ENCODE results near the gene CYB561. TPM values are rescaled to one million over a fixed set of nuclear protein-coding genes. Genes with fewer than 3 reads are reported as not detected.

CYB561 gene
- total RNA-seq, 1 experiment from 2014 or later, result 40.1 TPM

DNA sequence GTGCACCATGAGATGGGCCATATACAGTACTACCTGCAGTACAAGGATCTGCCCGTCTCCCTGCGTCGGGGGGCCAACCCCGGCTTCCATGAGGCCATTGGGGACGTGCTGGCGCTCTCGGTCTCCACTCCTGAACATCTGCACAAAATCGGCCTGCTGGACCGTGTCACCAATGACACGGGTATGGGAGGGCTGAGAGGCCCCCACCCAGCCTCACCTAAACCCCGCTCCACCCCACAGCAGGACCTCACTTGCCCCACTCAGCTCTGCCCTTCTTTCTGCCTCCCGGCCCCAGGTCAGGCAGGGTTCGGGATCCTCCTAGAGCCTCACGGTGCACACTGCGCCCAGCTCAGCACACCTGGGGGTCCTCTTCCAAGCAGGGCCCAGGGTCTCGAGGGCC, 36.4 kb upstream of the CYB561 start:
- intact Hi-C loops (cut with micrococcal nuclease; ENCODE audit: unreplicated experiment), result no loop called here

DNA sequence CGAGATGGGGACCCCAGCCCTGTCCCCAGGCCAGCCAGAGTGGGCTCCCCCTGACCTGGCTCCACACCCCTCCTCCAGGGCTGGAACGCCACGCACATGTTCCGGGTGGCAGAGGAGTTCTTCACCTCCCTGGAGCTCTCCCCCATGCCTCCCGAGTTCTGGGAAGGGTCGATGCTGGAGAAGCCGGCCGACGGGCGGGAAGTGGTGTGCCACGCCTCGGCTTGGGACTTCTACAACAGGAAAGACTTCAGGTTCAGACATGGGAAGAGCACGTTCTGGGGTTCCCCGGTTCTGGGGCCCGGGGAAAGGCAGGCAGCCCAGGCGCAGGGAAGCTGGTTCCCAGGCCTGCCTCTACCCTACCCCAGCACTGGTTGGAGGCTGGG, 35.4 kb upstream of the CYB561 start:
- no peak for TF ChIP-seq SIN3A (IDR thresholded peaks at IDR 0.05; ENCODE audit: borderline replicate concordance, insufficient read depth, low read depth, low read length)
- TF ChIP-seq, protein P1, sequence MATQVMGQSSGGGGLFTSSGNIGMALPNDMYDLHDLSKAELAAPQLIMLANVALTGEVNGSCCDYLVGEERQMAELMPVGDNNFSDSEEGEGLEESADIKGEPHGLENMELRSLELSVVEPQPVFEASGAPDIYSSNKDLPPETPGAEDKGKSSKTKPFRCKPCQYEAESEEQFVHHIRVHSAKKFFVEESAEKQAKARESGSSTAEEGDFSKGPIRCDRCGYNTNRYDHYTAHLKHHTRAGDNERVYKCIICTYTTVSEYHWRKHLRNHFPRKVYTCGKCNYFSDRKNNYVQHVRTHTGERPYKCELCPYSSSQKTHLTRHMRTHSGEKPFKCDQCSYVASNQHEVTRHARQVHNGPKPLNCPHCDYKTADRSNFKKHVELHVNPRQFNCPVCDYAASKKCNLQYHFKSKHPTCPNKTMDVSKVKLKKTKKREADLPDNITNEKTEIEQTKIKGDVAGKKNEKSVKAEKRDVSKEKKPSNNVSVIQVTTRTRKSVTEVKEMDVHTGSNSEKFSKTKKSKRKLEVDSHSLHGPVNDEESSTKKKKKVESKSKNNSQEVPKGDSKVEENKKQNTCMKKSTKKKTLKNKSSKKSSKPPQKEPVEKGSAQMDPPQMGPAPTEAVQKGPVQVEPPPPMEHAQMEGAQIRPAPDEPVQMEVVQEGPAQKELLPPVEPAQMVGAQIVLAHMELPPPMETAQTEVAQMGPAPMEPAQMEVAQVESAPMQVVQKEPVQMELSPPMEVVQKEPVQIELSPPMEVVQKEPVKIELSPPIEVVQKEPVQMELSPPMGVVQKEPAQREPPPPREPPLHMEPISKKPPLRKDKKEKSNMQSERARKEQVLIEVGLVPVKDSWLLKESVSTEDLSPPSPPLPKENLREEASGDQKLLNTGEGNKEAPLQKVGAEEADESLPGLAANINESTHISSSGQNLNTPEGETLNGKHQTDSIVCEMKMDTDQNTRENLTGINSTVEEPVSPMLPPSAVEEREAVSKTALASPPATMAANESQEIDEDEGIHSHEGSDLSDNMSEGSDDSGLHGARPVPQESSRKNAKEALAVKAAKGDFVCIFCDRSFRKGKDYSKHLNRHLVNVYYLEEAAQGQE (IDR thresholded peaks at IDR 0.05; ENCODE audit: insufficient read depth in 1 of 2, low read depth in 2 of 2, low read length in 1 of 2), result no peak
- TF ChIP-seq TCF7L2 (IDR thresholded peaks at IDR 0.05; ENCODE audit: low read depth, low read length), result no peak
- no peak for TF ChIP-seq CTCF (IDR thresholded peaks at IDR 0.05)
- TF ChIP-seq POLR2AphosphoS5 (IDR thresholded peaks at IDR 0.05; ENCODE audit: low read depth, low read length), result no peak
- ATAC-seq (no peak), DNase-seq (ENCODE audit: low read depth, low spot score) (no peak)
- CTCF ChIA-PET, result no interaction called here
- peaks cover 7% of the 10 kb centered on the region; the same call in 1 of the 2 replicates for H3K4me1 ChIP-seq (ENCODE audit: control insufficient read depth, insufficient read depth, low read length)
- no TSS peak for BruUV-seq (replicated peaks)
- H3K9me3 ChIP-seq (ENCODE audit: control insufficient read depth, insufficient read depth, low read depth, low read length), result no peaks in the 10 kb centered on the region
- H3K4me3 ChIP-seq (ENCODE audit: low read depth in 2 of 2, low read length in 2 of 2), result no peak overlapping the region
- in situ Hi-C loops (cut with HindIII; ENCODE audit: low pct_unique_long_range_greater_than_20kb, low sequenced_read_pairs), result no loop called here
- no peaks in the 10 kb centered on the region for H3K27me3 ChIP-seq (ENCODE audit: control insufficient read depth, insufficient read depth, low read length)
- H3K36me3 ChIP-seq (ENCODE audit: control insufficient read depth, insufficient read depth, low read length), result no peaks in the 10 kb centered on the region
- POLR2A ChIA-PET, result no interaction called here
- intact Hi-C loops (cut with micrococcal nuclease; ENCODE audit: unreplicated experiment), result no loop called here
- H3K27ac ChIP-seq (ENCODE audit: low read length), result no peak overlapping the region

More for the DNA sequence above, 36.4 kb upstream of the CYB561 start:
- TF ChIP-seq POLR2AphosphoS5 (IDR thresholded peaks at IDR 0.05; ENCODE audit: low read depth, low read length) (no peak), TCF7L2 (IDR thresholded peaks at IDR 0.05; ENCODE audit: low read depth, low read length) (no peak), CTCF (IDR thresholded peaks at IDR 0.05) (no peak)
- TF ChIP-seq, protein P1 (IDR thresholded peaks at IDR 0.05; ENCODE audit: insufficient read depth in 1 of 2, low read depth in 2 of 2, low read length in 1 of 2), result no peak
- Histone ChIP-seq H3K27me3 (ENCODE audit: control insufficient read depth, insufficient read depth, low read length) (no peaks in the 10 kb centered on the region), H3K27ac (ENCODE audit: low read length) (no peak overlapping the region), H3K4me3 (ENCODE audit: low read depth in 2 of 2, low read length in 2 of 2) (no peak overlapping the region), H3K9me3 (ENCODE audit: control insufficient read depth, insufficient read depth, low read depth, low read length) (no peaks in the 10 kb centered on the region), H3K4me1 (ENCODE audit: control insufficient read depth, insufficient read depth, low read length) (peaks cover 5% of the 10 kb centered on the region; the same call in 1 of the 2 replicates), H3K36me3 (ENCODE audit: control insufficient read depth, insufficient read depth, low read length) (no peaks in the 10 kb centered on the region)
- no peak for ATAC-seq
- no peak for DNase-seq (ENCODE audit: low read depth, low spot score)
- POLR2A ChIA-PET, result no interaction called here
- BruUV-seq (replicated peaks), result no TSS peak
- in situ Hi-C loops (cut with HindIII; ENCODE audit: low pct_unique_long_range_greater_than_20kb, low sequenced_read_pairs), result no loop called here
- CTCF ChIA-PET, result no interaction called here

Measured in Panc1 (cell line).